Stimulated activated CD8-positive, alpha-beta memory T cell treated with anti-CD3 and anti-CD28 coated beads, Interleukin-12 subunit alpha, Interleukin-12 subunit beta, amount 100 ng/mL, for 4 hours (primary cell): ENCODE results near the gene EID2.
A peak's percentile ranks its signal among the peaks of the same experiment; 100 is the strongest.

Experiments
- DNase-seq: peaks from one replicate; pipeline ENCODE4 v3.0.0-alpha.2; 2020; ENCODE audit warnings: low read depth

Gene EID2

GRCh38 chr19:39533791-39534190, 6.2 kb downstream of the EID2 start:
- no peak for DNase-seq

GRCh38 chr19:39533003-39533512, 6.9 kb downstream of the EID2 start:
- no peak for DNase-seq

GRCh38 chr19:39532233-39533002, 7.5 kb downstream of the EID2 start, which contains the start of gene EID2B:
Gene EID2B (minus strand): TSS chr19:39532852. CDS start chr19:39532802, 50 bp downstream.
- DNase-seq: peak; percentile 86

GRCh38 chr19:39531834-39532232, 8.1 kb downstream of the EID2 start:
- DNase-seq: no peak

GRCh38 chr19:39525205-39525604, 14.8 kb downstream of the EID2 start:
- no peak for DNase-seq

GRCh38 chr19:39524495-39524894, 15.5 kb downstream of the EID2 start:
- DNase-seq: no peak

- no peak for DNase-seq
Observed at GRCh38 chr19:39520541-39521484, 19.1 kb downstream of the EID2 start.

GRCh38 chr19:39518975-39519374, 21.0 kb downstream of the EID2 start:
- no peak for DNase-seq

- DNase-seq: no peak
Observed at GRCh38 chr19:39518458-39518857, 21.5 kb downstream of the EID2 start.

GRCh38 chr19:39517432-39517831, 22.5 kb downstream of the EID2 start:
- no peak for DNase-seq

- DNase-seq: no peak
Observed at GRCh38 chr19:39516270-39516669, 23.7 kb downstream of the EID2 start.

- no peak for DNase-seq
Observed at GRCh38 chr19:39515551-39516191, 24.3 kb downstream of the EID2 start.

- no peak for DNase-seq
Observed at GRCh38 chr19:39514840-39515550, 25.0 kb downstream of the EID2 start, which contains the start of gene SELENOV. Gene SELENOV (plus strand): TSS chr19:39515139. CDS start chr19:39515213, 74 bp downstream.

- no peak for DNase-seq
Observed at GRCh38 chr19:39512988-39513387, 27.0 kb downstream of the EID2 start.

GRCh38 chr19:39509233-39509632, 30.7 kb downstream of the EID2 start:
- no peak for DNase-seq

GRCh38 chr19:39508629-39509028, 31.3 kb downstream of the EID2 start:
- no peak for DNase-seq

- DNase-seq: no peak
Observed at GRCh38 chr19:39507715-39508364, 32.1 kb downstream of the EID2 start.

GRCh38 chr19:39506944-39507714, 32.8 kb downstream of the EID2 start:
- peak; percentile 17 for DNase-seq

GRCh38 chr19:39506598-39506943, 33.4 kb downstream of the EID2 start:
- DNase-seq: no peak
